Cerebellar nuclear complex (tissue), 1 donor: ENCODE results near the gene TNPO2.

Source experiments
- DNase-seq, 2 experiments: peaks; one replicate each; lab custom pipeline; 2025; lab: John Stamatoyannopoulos, UW

TNPO2 gene

GRCh38 chr19:12675399-12675798, 48.3 kb downstream of the TNPO2 start:
- no peak for DNase-seq

GRCh38 chr19:12672744-12673143, 51.0 kb downstream of the TNPO2 start:
- DNase-seq, result no peak

GRCh38 chr19:12670159-12670928, 53.4 kb downstream of the TNPO2 start:
- DNase-seq, result no peak

GRCh38 chr19:12669270-12670158, 54.2 kb downstream of the TNPO2 start:
- peak in 1 of 2 experiments; percentile 48 for DNase-seq

GRCh38 chr19:12668932-12669269, 54.8 kb downstream of the TNPO2 start:
- no peak for DNase-seq

GRCh38 chr19:12668346-12668745, 55.4 kb downstream of the TNPO2 start:
- DNase-seq, result no peak

GRCh38 chr19:12667731-12668302, 55.9 kb downstream of the TNPO2 start:
- no peak for DNase-seq

- peak in 1 of 2 experiments; percentile 10 for DNase-seq
These were observed 57.3 kb downstream of the TNPO2 start, which contains the start of the genes MAN2B1 and WDR83 for GRCh38 chr19:12666265-12667048. Gene MAN2B1 (minus strand): TSS chr19:12666742. CDS start chr19:12666701, 41 bp downstream. Gene WDR83 (plus strand): TSS chr19:12666807. CDS start chr19:12669791, 2,984 bp downstream.

GRCh38 chr19:12665671-12666264, 58.0 kb downstream of the TNPO2 start:
- DNase-seq, result no peak

GRCh38 chr19:12665281-12665573, 58.5 kb downstream of the TNPO2 start:
- no peak for DNase-seq

GRCh38 chr19:12664406-12665280, 59.1 kb downstream of the TNPO2 start:
- DNase-seq, result no peak

GRCh38 chr19:12660980-12661379, 62.8 kb downstream of the TNPO2 start:
- DNase-seq, result no peak

GRCh38 chr19:12657966-12658365, 65.8 kb downstream of the TNPO2 start:
- no peak for DNase-seq

GRCh38 chr19:12656899-12657571, 66.7 kb downstream of the TNPO2 start:
- no peak for DNase-seq

GRCh38 chr19:12655546-12655945, 68.2 kb downstream of the TNPO2 start:
- DNase-seq, result no peak

GRCh38 chr19:12652219-12652618, 71.5 kb downstream of the TNPO2 start:
- no peak for DNase-seq

- DNase-seq, result no peak
These were observed 73.8 kb downstream of the TNPO2 start for GRCh38 chr19:12649941-12650340.
